Endothelial cell of umbilical vein (primary cell): ENCODE data around the gene AMMECR1. TPM values are rescaled to one million over a fixed set of nuclear protein-coding genes. Genes with fewer than 3 reads are reported as not detected.

Source experiments
- BruUV-seq: library from RNA; stranded (reverse); fragments of 400-500 nt; replicated peaks from 2 replicates; lab custom pipeline; 2021; lab: Mats Ljungman, UMichigan
- CTCF ChIA-PET: fragments of 300-600, 350-600 bp; sonication (Branson Sonifier 250); formaldehyde crosslinking; loops from one replicate; lab custom pipeline; 2021; ENCODE audit warnings: antibody characterized with exemption, inconsistent platforms; lab: Charles Lee
- POLR2A ChIA-PET: fragments of 300-600, 350-600 bp; sonication (Branson Sonifier 250); formaldehyde crosslinking; loops from one replicate; lab custom pipeline; 2021; ENCODE audit warnings: antibody characterized with exemption, inconsistent platforms; lab: Charles Lee
- DNase-seq: peaks from one replicate; pipeline ENCODE4 v3.0.0-alpha.2; 2011; ENCODE audit warnings: low read depth, low spot score
- FAIRE-seq: peaks from 2 replicates; lab custom pipeline; 2011; peaks lifted over from hg19 to GRCh38; lab: Jason Lieb, UNC
- H2AFZ ChIP-seq: 2 replicates; pipeline ENCODE4 v1.6.0; 2012; ENCODE audit warnings: low read depth, low read length, control low read depth, inconsistent platforms
- H3K27ac ChIP-seq: 2 replicates; pipeline ENCODE4 v1.5.1; 2011; ENCODE audit warnings: low read depth, mild to moderate bottlenecking, control low read depth, low read length, moderate library complexity; ENCODE audit not compliant: insufficient read depth
- H3K27me3 ChIP-seq, 2 experiments: 2 replicates each; pipeline versions ENCODE4 v1.6.0 to v1.6.1; 2011; ENCODE audit warnings: low read length in 2 of 2, mixed read lengths in 1 of 2; ENCODE audit not compliant: control insufficient read depth in 2 of 2, insufficient read depth in 2 of 2
- H3K36me3 ChIP-seq, 2 experiments: 2 replicates in 1 of 2; 3 replicates in 1 of 2; pipeline ENCODE4 v1.5.1; 2011; ENCODE audit warnings: low read length in 2 of 2, mild to moderate bottlenecking in 1 of 2, moderate library complexity in 1 of 2; ENCODE audit not compliant: control insufficient read depth in 2 of 2, insufficient read depth in 2 of 2; ENCODE audit errors: extremely low read depth in 1 of 2
- H3K4me1 ChIP-seq: 3 replicates; pipeline ENCODE4 v1.5.1; 2011; ENCODE audit warnings: mild to moderate bottlenecking, low read length; ENCODE audit not compliant: control insufficient read depth, insufficient read depth; ENCODE audit errors: extremely low read depth
- H3K4me2 ChIP-seq: 2 replicates; pipeline ENCODE4 v1.6.1; 2011; ENCODE audit warnings: low read length, control low read depth, mixed read lengths; ENCODE audit not compliant: insufficient read depth
- H3K4me3 ChIP-seq, 3 experiments: fragments of 200-600 bp in 1 of 3; sonication (generic), shearing (Covaris generic) in 1 of 3; replicated peaks in 1 of 3; 2 replicates each; pipeline ENCODE4 v1.5.1; 2011 to 2016; ENCODE audit warnings: control low read depth in 3 of 3, low read length in 3 of 3, mild to moderate bottlenecking in 2 of 3, inconsistent platforms in 1 of 3, low read depth in 1 of 3, moderate library complexity in 1 of 3; ENCODE audit not compliant: insufficient read depth in 1 of 3
- H3K79me2 ChIP-seq: 2 replicates; pipeline ENCODE4 v1.6.0; 2012; ENCODE audit warnings: low read length, inconsistent platforms; ENCODE audit not compliant: control insufficient read depth, insufficient read depth
- H3K9ac ChIP-seq: replicated peaks from 2 replicates; pipeline ENCODE3; 2011; ENCODE audit warnings: low read length, control low read depth; ENCODE audit not compliant: insufficient read depth; ENCODE audit errors: extremely low read depth
- H3K9me1 ChIP-seq: replicated peaks from 3 replicates; pipeline ENCODE4 v1.6.0; 2011; ENCODE audit warnings: mild to moderate bottlenecking, low read length; ENCODE audit not compliant: control insufficient read depth, insufficient read depth; ENCODE audit errors: extremely low read depth
- H3K9me3 ChIP-seq: replicated peaks from 2 replicates; pipeline ENCODE4 v1.5.1; 2012; ENCODE audit warnings: low read length, inconsistent platforms; ENCODE audit not compliant: control insufficient read depth, insufficient read depth
- H4K20me1 ChIP-seq: replicated peaks from 2 replicates; pipeline ENCODE3; 2011; ENCODE audit warnings: mild to moderate bottlenecking, low read length; ENCODE audit not compliant: control insufficient read depth, insufficient read depth; ENCODE audit errors: extremely low read depth
- CTCF ChIP-seq, 2 donors: IDR thresholded peaks; 1 replicate in 1 of 2; 2 replicates in 1 of 2; pipeline ENCODE4 v1.5.1; 2011; ENCODE audit warnings: low read length in 2 of 2, mild to moderate bottlenecking in 2 of 2, moderate library complexity in 2 of 2, control low read depth in 1 of 2, inconsistent platforms in 1 of 2, low read depth in 1 of 2; ENCODE audit not compliant: insufficient read depth in 1 of 2; ENCODE audit errors: extremely low read depth in 1 of 2
- EZH2 ChIP-seq: IDR thresholded peaks from 2 replicates; pipeline ENCODE4 v1.6.1; 2012; ENCODE audit warnings: borderline replicate concordance, low read depth, mild to moderate bottlenecking, moderate library complexity, low read length, inconsistent platforms; ENCODE audit not compliant: severe bottlenecking
- FOS ChIP-seq: IDR thresholded peaks from 2 replicates; pipeline ENCODE4 v1.6.1; 2011; ENCODE audit warnings: mild to moderate bottlenecking, low read length, moderate library complexity, borderline replicate concordance; ENCODE audit not compliant: insufficient read depth
- GATA2 ChIP-seq: IDR thresholded peaks from 2 replicates; pipeline ENCODE4 v1.7.0; 2011; ENCODE audit warnings: low read depth, mild to moderate bottlenecking, moderate library complexity, mixed read lengths, low read length; ENCODE audit not compliant: insufficient read length, insufficient read depth
- JUN ChIP-seq: IDR thresholded peaks from 2 replicates; pipeline ENCODE4 v1.6.1; 2011; ENCODE audit warnings: borderline replicate concordance, low read depth; ENCODE audit not compliant: insufficient read length, insufficient read depth
- MAX ChIP-seq: IDR thresholded peaks from 2 replicates; pipeline ENCODE4 v1.6.1; 2011; ENCODE audit not compliant: insufficient read depth, insufficient read length
- MYC ChIP-seq: IDR thresholded peaks from one replicate; pipeline ENCODE4 v1.6.1; 2011; ENCODE audit warnings: mild to moderate bottlenecking, low read depth, low read length
- POLR2A ChIP-seq: IDR thresholded peaks from 2 replicates; pipeline ENCODE4 v1.6.1; 2012; ENCODE audit warnings: low read depth, mild to moderate bottlenecking, control low read depth, low read length
- POLR2AphosphoS5 ChIP-seq: IDR thresholded peaks from 2 replicates; pipeline ENCODE4 v1.6.1; 2012; ENCODE audit warnings: low read depth, mild to moderate bottlenecking, control low read depth, low read length, moderate library complexity; ENCODE audit not compliant: insufficient read depth
- dilution Hi-C: fragments of 300-500 bp; cut with MboI; formaldehyde crosslinking; loops from one replicate; pipeline ENCODE4 v1.15.0; 2019; ENCODE audit warnings: low sequenced_read_pairs; ENCODE audit not compliant: extremely low pct_ligation_motif_present
- intact Hi-C: fragments of 100-400 bp; cut with micrococcal nuclease; formaldehyde crosslinking; loops from one replicate; pipeline ENCODE4 v1.10.0; 2022
- polyA plus RNA-seq, 4 experiments: library from polyadenylated mRNA; depleted of rRNA in 3 of 4; stranded (reverse) in 3 of 4; unstranded in 1 of 4; fragments of >200 nt; gene quantifications; 2 replicates each; pipeline versions ENCODE4 v1.2.1 to v1.2.3, GENCODE V29; 2011 to 2012; ENCODE audit warnings: missing spikeins in 1 of 4
- total RNA-seq: library from RNA; stranded (reverse); gene quantifications from 2 replicates; pipeline ENCODE4 v1.2.3, GENCODE V29; 2021

AMMECR1 gene
- total and polyA plus RNA-seq, 2 donors (not counting 3 experiments of a cell fraction or from before 2014, with no cell fraction given): 3.6 to 6.9 TPM

GRCh38 chrX:110251961-110252360 is 65.9 kb downstream of the AMMECR1 start:
- CTCF ChIA-PET: no interaction called here

More at GRCh38 chrX:110251961-110252360, 65.9 kb downstream of the AMMECR1 start:
- H3K79me2 ChIP-seq: no peaks in the 10 kb centered on the region
- no peak overlapping the region for H3K4me2 ChIP-seq
- H2AFZ ChIP-seq: no peak overlapping the region
- H3K36me3 ChIP-seq: no peaks in the 10 kb centered on the region
- DNase-seq (no peak), FAIRE-seq (no peak)
- H3K4me1 ChIP-seq: no peaks in the 10 kb centered on the region
- POLR2A ChIA-PET: no interaction called here
- intact Hi-C loops: no loop called here
- H4K20me1 ChIP-seq: no peaks in the 10 kb centered on the region
- no TSS peak for BruUV-seq
- no peaks in the 10 kb centered on the region for H3K9me3 ChIP-seq
- no peak overlapping the region for H3K27ac ChIP-seq
- no peaks in the 10 kb centered on the region for H3K9me1 ChIP-seq
- H3K27me3 ChIP-seq: no peaks in the 10 kb centered on the region
- H3K4me3 ChIP-seq: no peak overlapping the region
- H3K9ac ChIP-seq: no peak overlapping the region
- TF ChIP-seq MYC (no peak), POLR2AphosphoS5 (no peak), POLR2A (no peak), MAX (no peak), GATA2 (no peak), FOS (no peak), JUN (no peak), CTCF (IDR thresholded peaks at IDR 0.05; ENCODE audit: extremely low read depth in 1 of 2, insufficient read depth in 1 of 2, low read depth in 1 of 2, low read length in 2 of 2) (no peak), EZH2 (no peak)
- dilution Hi-C loops: no loop called here
